Naive thymus-derived CD8-positive, alpha-beta T cell (primary cell): Measurements from ENCODE around the gene COL6A3. TPM values are rescaled to one million over a fixed set of nuclear protein-coding genes. Genes with fewer than 3 reads are reported as not detected.

Source experiments
- ATAC-seq, 2 donors: fragments of 150-1000 bp; cut with Tn5 transposase in 1 of 2; sonication (Bioruptor Pico), chemical (Tn5 transposase) in 1 of 2; 1 replicate in 1 of 2; 2 replicates in 1 of 2; pipeline ENCODE4 v1.10.0; 2021; ENCODE audit warnings: mild to moderate bottlenecking in 2 of 2, moderate library complexity in 2 of 2
- POLR2A ChIA-PET: fragments of 350-600 bp; sonication (Branson Sonifier 250); formaldehyde crosslinking; loops from one replicate; lab custom pipeline; 2021; ENCODE audit warnings: antibody characterized with exemption; lab: Charles Lee
- DNase-seq, 10 donors: peaks; one replicate each; pipeline versions ENCODE4 v3.0.0 to v3.0.0-alpha.2; 2020 to 2022
- H3K27ac Mint-ChIP-seq, 10 donors: one replicate each; pipeline ENCODE4 v1.8.0; 2020 to 2022; ENCODE audit warnings: mild to moderate bottlenecking in 10 of 10, mixed read lengths in 10 of 10, moderate library complexity in 4 of 10, inconsistent platforms in 1 of 10
- H3K27me3 Mint-ChIP-seq, 5 donors: one replicate each; pipeline ENCODE4 v1.8.0; 2021 to 2022; ENCODE audit warnings: mixed read lengths in 5 of 5
- H3K36me3 Mint-ChIP-seq, 3 donors: one replicate each; pipeline ENCODE4 v1.8.0; 2020 to 2022; ENCODE audit warnings: mixed read lengths in 3 of 3, mild to moderate bottlenecking in 2 of 3, inconsistent platforms in 1 of 3
- H3K4me1 Mint-ChIP-seq, 4 donors: one replicate each; pipeline ENCODE4 v1.8.0; 2021 to 2022; ENCODE audit warnings: mixed read lengths in 4 of 4
- H3K4me3 Mint-ChIP-seq, 10 donors: one replicate each; pipeline ENCODE4 v1.8.0; 2020 to 2022; ENCODE audit warnings: mild to moderate bottlenecking in 10 of 10, mixed read lengths in 10 of 10, moderate library complexity in 6 of 10, inconsistent platforms in 1 of 10
- H3K9me3 Mint-ChIP-seq, 9 donors: one replicate each; pipeline ENCODE4 v1.8.0; 2020 to 2022; ENCODE audit warnings: mixed read lengths in 9 of 9, mild to moderate bottlenecking in 3 of 9, inconsistent platforms in 1 of 9, moderate library complexity in 1 of 9
- polyA plus RNA-seq, 3 donors: library from polyadenylated mRNA; unstranded; fragments of 300-500 nt; fragmentation: Illumina TruSeq; gene quantifications; one replicate each; pipeline ENCODE4 v1.2.3, GENCODE V29; 2021
- total RNA-seq, 8 experiments: library from RNA in 2 of 8; stranded (reverse) in 2 of 8; gene quantifications; one replicate each; pipeline ENCODE4 v1.2.3 and lab custom pipeline; 2021 to 2026

Gene COL6A3
- 1 to 10 TPM; 3.5 to 4.1 TPM for total RNA-seq
- 1 to 10 TPM in 2 of 3 donors, under 1 TPM in 1; 0.95 to 2.0 (median 1.8) TPM for polyA plus RNA-seq
- total RNA-seq (lab: John Stamatoyannopoulos, UW), result 8.7 to 35.5 (median 21.1) reads per million in 6 experiments

- DNase-seq (no peak), ATAC-seq (no peak)
- Mint-ChIP-seq H3K27me3 (peaks cover 0 to 7% (median 0%) of the 10 kb centered on the region in 5 donors), H3K27ac (no peak within 1 kb of the TSS), H3K9me3 (no peaks in the 10 kb centered on the region), H3K4me3 (no peak within 1 kb of the TSS), H3K4me1 (no peaks in the 10 kb centered on the region), H3K36me3 (peaks cover 0 to 7% (median 4%) of the 10 kb centered on the region in 3 donors)
- POLR2A ChIA-PET, result interaction anchor here (0.6 kb wide), 1 partner anchor 60 kb away, joined by 3 read pairs; no protein-coding TSS in a partner anchor
These were observed at the start of gene COL6A3 for GRCh38 chr2:237413777-237414661. Gene COL6A3 (minus strand): TSS chr2:237414164. CDS start chr2:237396817, 17,347 bp downstream.

GRCh38 chr2:237459741-237460174 is 45.8 kb upstream of the COL6A3 start:
- Mint-ChIP-seq H3K4me1 (peaks cover 5 to 22% (median 16%) of the 10 kb centered on the region in 4 donors), H3K9me3 (peaks cover 0 to 2% (median 0%) of the 10 kb centered on the region in 9 donors), H3K36me3 (no peaks in the 10 kb centered on the region), H3K27ac (no peak overlapping the region), H3K4me3 (no peak overlapping the region), H3K27me3 (no peaks in the 10 kb centered on the region)
- ATAC-seq, result no peak
- POLR2A ChIA-PET, result no interaction called here
- DNase-seq, result no peak

DNA sequence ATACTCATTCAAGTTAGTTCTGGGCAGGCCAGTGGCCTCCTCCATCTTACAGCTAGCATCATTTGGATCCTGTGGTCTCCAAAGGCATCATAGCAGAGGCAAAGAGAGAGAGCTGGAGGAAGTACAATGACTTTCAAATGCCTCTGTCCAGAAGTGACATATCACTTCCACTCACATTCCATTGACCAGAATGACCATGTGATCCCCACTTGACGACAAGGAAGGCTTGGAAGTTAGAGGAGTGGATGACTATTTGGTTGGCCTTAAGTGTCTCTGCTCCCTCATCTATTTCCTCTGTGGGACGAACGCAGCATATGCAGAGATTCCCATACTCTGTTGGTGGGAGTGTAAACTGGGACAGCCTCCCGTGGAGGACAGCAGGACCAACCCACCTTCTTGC is 45.3 kb upstream of the COL6A3 start:
- Mint-ChIP-seq H3K9me3 (peaks cover 0 to 2% (median 0%) of the 10 kb centered on the region in 9 donors), H3K27me3 (no peaks in the 10 kb centered on the region), H3K36me3 (peaks cover 0 to 4% (median 0%) of the 10 kb centered on the region in 3 donors), H3K4me3 (no peak overlapping the region), H3K27ac (peak overlapping the region in 1 of 10 donors; percentile 32), H3K4me1 (peaks cover 5 to 17% (median 14%) of the 10 kb centered on the region in 4 donors)
- no peak for DNase-seq
- POLR2A ChIA-PET, result interaction anchor here (1.4 to 1.5 kb wide), 2 partner anchors 12 to 24 kb away, joined by 4 read pairs; no protein-coding TSS in a partner anchor
- ATAC-seq, result no peak

GRCh38 chr2:237458519-237458918 is 44.6 kb upstream of the COL6A3 start:
- H3K36me3 Mint-ChIP-seq, result peaks cover 0 to 4% (median 0%) of the 10 kb centered on the region in 3 donors
- peak overlapping the region in 3 of 10 donors; percentile 9 to 28 (median 21) for H3K27ac Mint-ChIP-seq
- peak in 1 of 2 donors; percentile 38 for ATAC-seq
- no peak overlapping the region for H3K4me3 Mint-ChIP-seq
- H3K9me3 Mint-ChIP-seq, result peaks cover 0 to 2% (median 0%) of the 10 kb centered on the region in 9 donors
- POLR2A ChIA-PET, result interaction anchor here (0.6 to 1.5 kb wide), 4 partner anchors 10 to 26 kb away, joined by 3 to 4 read pairs (median 4); no protein-coding TSS in a partner anchor
- no peaks in the 10 kb centered on the region for H3K27me3 Mint-ChIP-seq
- H3K4me1 Mint-ChIP-seq, result peaks cover 5 to 18% (median 15%) of the 10 kb centered on the region in 4 donors
- DNase-seq, result no peak

DNA sequence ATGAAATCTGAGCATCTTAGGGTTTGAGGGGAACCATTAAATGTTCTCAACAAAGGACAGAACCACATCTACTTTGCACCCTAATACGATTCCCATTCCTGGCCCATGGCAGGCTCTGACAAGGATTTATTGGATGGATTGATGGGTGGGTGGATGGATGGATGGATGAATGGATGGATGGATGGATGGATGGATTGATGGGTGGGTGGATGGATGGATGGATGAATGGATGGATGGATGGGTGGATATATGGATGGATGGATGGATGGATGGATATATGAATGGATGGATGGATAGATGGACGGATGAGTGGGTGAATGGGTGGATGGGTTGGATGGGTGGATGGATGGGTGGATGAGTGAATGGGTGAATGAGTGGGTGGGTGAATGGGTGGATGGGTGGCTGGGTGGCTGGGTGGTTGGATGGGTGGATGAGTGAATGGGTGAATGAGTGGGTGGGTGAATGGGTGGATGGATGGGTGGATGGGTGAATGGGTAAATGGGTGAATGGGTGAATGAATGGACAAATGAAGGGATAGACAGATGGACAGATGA is 43.5 kb upstream of the COL6A3 start:
- no peak overlapping the region for H3K27ac Mint-ChIP-seq
- POLR2A ChIA-PET, result interaction anchor here (1.5 kb wide), 1 partner anchor 23 kb away, joined by 4 read pairs; no protein-coding TSS in a partner anchor
- H3K36me3 Mint-ChIP-seq, result peaks cover 0 to 4% (median 0%) of the 10 kb centered on the region in 3 donors
- H3K4me1 Mint-ChIP-seq, result peaks cover 5 to 22% (median 15%) of the 10 kb centered on the region in 4 donors
- no peaks in the 10 kb centered on the region for H3K27me3 Mint-ChIP-seq
- DNase-seq (no peak), ATAC-seq (no peak)
- H3K4me3 Mint-ChIP-seq, result no peak overlapping the region
- H3K9me3 Mint-ChIP-seq, result peaks cover 0 to 2% (median 0%) of the 10 kb centered on the region in 9 donors

- Mint-ChIP-seq H3K4me3 (no peak overlapping the region), H3K27ac (peak overlapping the region in 1 of 10 donors; percentile 31)
- no peak for DNase-seq
These were observed 42.4 kb upstream of the COL6A3 start for GRCh38 chr2:237456200-237456843.

DNA sequence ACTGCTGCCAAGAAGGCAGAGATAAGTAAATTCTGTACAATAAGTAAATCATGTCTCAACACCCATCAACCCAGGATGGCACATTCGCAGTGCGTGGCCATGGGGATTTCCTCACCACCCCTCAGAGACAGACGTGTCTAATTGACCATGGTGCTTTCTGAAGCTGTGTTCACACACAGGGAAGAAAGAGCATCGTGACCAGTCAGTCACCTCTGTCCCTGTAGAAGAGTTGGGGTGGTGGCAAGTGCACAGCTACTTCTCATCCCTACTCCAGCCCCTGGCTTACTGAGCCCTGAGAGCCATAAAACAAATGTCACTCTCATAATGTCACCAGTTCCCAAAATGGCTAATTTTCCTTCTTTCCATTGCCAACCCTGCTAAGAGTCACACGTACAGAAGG is 41.8 kb upstream of the COL6A3 start:
- peaks cover 0 to 4% (median 0%) of the 10 kb centered on the region in 3 donors for H3K36me3 Mint-ChIP-seq
- H3K4me1 Mint-ChIP-seq, result peaks cover 5 to 28% (median 18%) of the 10 kb centered on the region in 4 donors
- DNase-seq (no peak), ATAC-seq (no peak)
- H3K9me3 Mint-ChIP-seq, result no peaks in the 10 kb centered on the region
- H3K27me3 Mint-ChIP-seq, result no peaks in the 10 kb centered on the region
- POLR2A ChIA-PET, result no interaction called here
- no peak overlapping the region for H3K4me3 Mint-ChIP-seq
- H3K27ac Mint-ChIP-seq, result peak overlapping the region in 3 of 10 donors; percentile 15 to 58 (median 31)

More at GRCh38 chr2:237456200-237456843, 42.4 kb upstream of the COL6A3 start:
- Mint-ChIP-seq H3K27me3 (no peaks in the 10 kb centered on the region), H3K9me3 (peaks cover 0 to 2% (median 0%) of the 10 kb centered on the region in 9 donors), H3K36me3 (peaks cover 0 to 4% (median 0%) of the 10 kb centered on the region in 3 donors), H3K4me1 (peaks cover 5 to 22% (median 18%) of the 10 kb centered on the region in 4 donors)
- POLR2A ChIA-PET, result no interaction called here
- no peak for ATAC-seq

DNA sequence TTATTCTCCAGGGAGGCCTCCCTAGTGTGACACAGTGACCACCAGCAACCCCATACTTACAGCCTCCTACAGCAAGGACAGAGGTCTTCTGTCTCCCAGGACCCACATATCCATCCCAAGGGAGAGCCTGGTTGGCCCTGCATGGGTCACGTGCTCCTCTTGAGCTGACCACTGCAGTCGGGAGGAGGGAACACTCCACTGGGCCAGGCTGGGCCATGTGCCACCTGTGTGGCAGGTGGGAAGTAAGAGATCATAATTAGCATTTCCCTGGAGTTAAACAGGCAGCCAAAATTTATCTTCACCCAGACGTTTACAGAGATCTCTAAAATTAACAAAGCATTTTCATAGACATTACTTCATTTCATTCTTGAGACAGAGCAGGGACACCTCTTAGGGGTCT is 39.7 kb upstream of the COL6A3 start:
- Mint-ChIP-seq H3K36me3 (peaks cover 0 to 4% (median 0%) of the 10 kb centered on the region in 3 donors), H3K9me3 (no peaks in the 10 kb centered on the region), H3K27ac (peak overlapping the region in 3 of 10 donors; percentile 19 to 83 (median 65)), H3K4me3 (no peak overlapping the region), H3K27me3 (no peaks in the 10 kb centered on the region), H3K4me1 (peaks cover 13 to 34% (median 24%) of the 10 kb centered on the region in 4 donors)
- ATAC-seq, result no peak
- POLR2A ChIA-PET, result no interaction called here
- DNase-seq, result no peak

DNA sequence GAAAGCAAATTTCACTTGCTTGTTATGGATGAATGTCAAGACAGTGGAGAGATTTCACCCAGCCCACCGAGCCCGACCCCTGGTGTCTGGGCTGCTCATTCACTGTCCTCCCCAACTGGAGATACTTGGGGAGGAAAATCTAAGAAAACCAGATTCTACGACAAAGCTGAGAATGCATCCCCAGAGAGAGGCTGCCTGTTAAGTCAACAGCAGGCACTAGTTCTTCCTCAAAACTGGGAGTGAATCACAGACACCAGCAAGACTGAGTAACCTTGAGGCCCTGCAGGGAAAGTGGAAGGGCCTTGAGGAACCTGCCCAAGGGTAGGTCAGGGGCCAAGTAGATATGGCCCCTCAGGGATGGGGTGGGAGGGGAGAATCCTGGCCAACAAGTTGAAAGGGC is 38.9 kb upstream of the COL6A3 start:
- peaks cover 8 to 30% (median 16%) of the 10 kb centered on the region in 4 donors for H3K4me1 Mint-ChIP-seq
- no peak for DNase-seq
- peaks cover 0 to 4% (median 0%) of the 10 kb centered on the region in 3 donors for H3K36me3 Mint-ChIP-seq
- H3K27ac Mint-ChIP-seq, result no peak overlapping the region
- no peaks in the 10 kb centered on the region for H3K9me3 Mint-ChIP-seq
- ATAC-seq, result no peak
- POLR2A ChIA-PET, result no interaction called here
- H3K4me3 Mint-ChIP-seq, result no peak overlapping the region
- no peaks in the 10 kb centered on the region for H3K27me3 Mint-ChIP-seq

GRCh38 chr2:237451643-237452469 is 37.9 kb upstream of the COL6A3 start:
- H3K4me3 Mint-ChIP-seq, result no peak overlapping the region
- DNase-seq (no peak), ATAC-seq (no peak)
- no peaks in the 10 kb centered on the region for H3K27me3 Mint-ChIP-seq
- peaks cover 0 to 4% (median 0%) of the 10 kb centered on the region in 3 donors for H3K36me3 Mint-ChIP-seq
- POLR2A ChIA-PET, result interaction anchor here (0.9 to 1.0 kb wide), 3 partner anchors 20 to 25 kb away, joined by 3 read pairs; no protein-coding TSS in a partner anchor
- no peaks in the 10 kb centered on the region for H3K9me3 Mint-ChIP-seq
- peak overlapping the region in 1 of 10 donors; percentile 17 for H3K27ac Mint-ChIP-seq
- H3K4me1 Mint-ChIP-seq, result peaks cover 8 to 29% (median 15%) of the 10 kb centered on the region in 4 donors

GRCh38 chr2:237450583-237450982 is 36.6 kb upstream of the COL6A3 start:
- Mint-ChIP-seq H3K27me3 (no peaks in the 10 kb centered on the region), H3K27ac (peak overlapping the region in 1 of 10 donors; percentile 44), H3K36me3 (peaks cover 0 to 4% (median 0%) of the 10 kb centered on the region in 3 donors), H3K9me3 (no peaks in the 10 kb centered on the region), H3K4me1 (peaks cover 8 to 29% (median 16%) of the 10 kb centered on the region in 4 donors), H3K4me3 (no peak overlapping the region)
- ATAC-seq (no peak), DNase-seq (no peak)
- POLR2A ChIA-PET, result interaction anchor here (1.0 to 1.4 kb wide), 2 partner anchors 15 to 24 kb away, joined by 3 to 4 read pairs; no protein-coding TSS in a partner anchor
